Adrenal gland (tissue), 5 donors: ENCODE data around the gene IFNA14.

Source experiments
- POLR2A ChIP-seq, 2 donors: fragments of 450-650 bp; IDR thresholded peaks; one replicate each; pipeline ENCODE4 v1.6.1; 2017; ENCODE audit warnings: antibody characterized with exemption in 2 of 2, mild to moderate bottlenecking in 2 of 2, moderate library complexity in 1 of 2
- TF ChIP-seq, protein P1 (sequence below), 6 experiments: fragments of 450-650 bp in 4 of 6; fragments of 200-600 bp in 2 of 6; sonication (generic) in 1 of 6; IDR thresholded peaks; 1 replicate in 5 of 6; 2 replicates in 1 of 6; pipeline versions ENCODE4 v1.5.1 to v1.8.0; 2016 to 2021; ENCODE audit warnings: antibody characterized with exemption in 6 of 6, mild to moderate bottlenecking in 2 of 6, moderate library complexity in 1 of 6
- donor health status: DM: no; HTN: no; CAD: no.

DNA sequence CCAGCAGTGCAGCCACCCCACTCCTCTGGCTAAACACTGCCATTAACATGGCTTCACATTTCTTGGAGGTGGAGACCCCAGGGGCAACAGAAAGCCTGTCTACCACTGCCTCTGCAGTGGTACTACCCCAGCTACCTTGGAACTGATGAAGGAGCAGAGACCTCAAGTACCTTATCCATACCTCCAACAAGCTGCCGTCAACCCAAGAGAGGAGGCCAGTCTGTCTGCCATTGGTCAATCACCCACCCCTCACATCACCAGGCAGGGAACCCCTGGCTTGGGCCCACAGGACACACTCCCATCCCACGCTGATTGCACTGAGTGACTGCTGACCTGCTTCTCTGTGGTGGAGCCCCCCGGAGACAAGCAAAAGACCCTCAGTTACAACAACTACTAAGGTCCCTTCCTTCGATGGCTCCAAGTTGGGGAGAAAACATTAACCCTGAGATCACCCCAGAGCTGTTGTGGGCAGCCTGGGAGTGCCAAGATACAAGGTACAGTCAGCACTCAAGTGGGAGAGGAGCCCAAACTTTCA is 5.6 kb downstream of the IFNA14 start:
- TF ChIP-seq, protein P1, sequence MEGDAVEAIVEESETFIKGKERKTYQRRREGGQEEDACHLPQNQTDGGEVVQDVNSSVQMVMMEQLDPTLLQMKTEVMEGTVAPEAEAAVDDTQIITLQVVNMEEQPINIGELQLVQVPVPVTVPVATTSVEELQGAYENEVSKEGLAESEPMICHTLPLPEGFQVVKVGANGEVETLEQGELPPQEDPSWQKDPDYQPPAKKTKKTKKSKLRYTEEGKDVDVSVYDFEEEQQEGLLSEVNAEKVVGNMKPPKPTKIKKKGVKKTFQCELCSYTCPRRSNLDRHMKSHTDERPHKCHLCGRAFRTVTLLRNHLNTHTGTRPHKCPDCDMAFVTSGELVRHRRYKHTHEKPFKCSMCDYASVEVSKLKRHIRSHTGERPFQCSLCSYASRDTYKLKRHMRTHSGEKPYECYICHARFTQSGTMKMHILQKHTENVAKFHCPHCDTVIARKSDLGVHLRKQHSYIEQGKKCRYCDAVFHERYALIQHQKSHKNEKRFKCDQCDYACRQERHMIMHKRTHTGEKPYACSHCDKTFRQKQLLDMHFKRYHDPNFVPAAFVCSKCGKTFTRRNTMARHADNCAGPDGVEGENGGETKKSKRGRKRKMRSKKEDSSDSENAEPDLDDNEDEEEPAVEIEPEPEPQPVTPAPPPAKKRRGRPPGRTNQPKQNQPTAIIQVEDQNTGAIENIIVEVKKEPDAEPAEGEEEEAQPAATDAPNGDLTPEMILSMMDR (IDR thresholded peaks at IDR 0.05), result no peak
- TF ChIP-seq POLR2A (IDR thresholded peaks at IDR 0.05), result no peak
